GM23338 (cell line): ENCODE results near the gene CYRIA. TPM values are rescaled to one million over a fixed set of nuclear protein-coding genes. Genes with fewer than 3 reads are reported as not detected.

Experiments used
- ATAC-seq: fragments of 200-7000 bp; cut with Tn5 transposase; 3 replicates; pipeline ENCODE4 v1.9.1; 2020
- DNase-seq: peaks from one replicate; pipeline ENCODE4 v3.0.0-alpha.2; 2015; ENCODE audit warnings: low spot score
- H2AFZ ChIP-seq: fragments of 200-600 bp; sonication (generic); 2 replicates; pipeline ENCODE4 v1.8.0; 2016; ENCODE audit warnings: antibody characterized with exemption, mild to moderate bottlenecking, moderate library complexity
- H3F3A ChIP-seq: fragments of 200-600 bp; sonication (generic); replicated peaks from 2 replicates; pipeline ENCODE4 v1.8.0; 2017; ENCODE audit warnings: antibody characterized with exemption, mixed run types, low read depth
- H3K27ac ChIP-seq: fragments of 200-600 bp; sonication (generic); 2 replicates; pipeline ENCODE4 v1.6.1; 2016; ENCODE audit warnings: low read depth
- H3K27me3 ChIP-seq: fragments of 200-600 bp; sonication (generic); 2 replicates; pipeline ENCODE4 v1.8.0; 2016; ENCODE audit warnings: mild to moderate bottlenecking, mixed run types, moderate library complexity; ENCODE audit not compliant: insufficient read depth
- H3K36me3 ChIP-seq: fragments of 200-600 bp; sonication (generic); 2 replicates; pipeline ENCODE4 v1.8.0; 2016; ENCODE audit warnings: mild to moderate bottlenecking; ENCODE audit not compliant: insufficient read depth
- H3K4me1 ChIP-seq: fragments of 200-600 bp; sonication (generic); 2 replicates; pipeline ENCODE4 v1.8.0; 2016; ENCODE audit warnings: mild to moderate bottlenecking, moderate library complexity; ENCODE audit not compliant: insufficient read depth
- H3K4me2 ChIP-seq: fragments of 200-600 bp; sonication (generic); 2 replicates; pipeline ENCODE4 v1.7.1; 2017; ENCODE audit warnings: mixed run types
- H3K4me3 ChIP-seq: fragments of 200-600 bp; sonication (generic); 2 replicates; pipeline ENCODE4 v1.6.1; 2016; ENCODE audit warnings: mixed run types
- H3K79me2 ChIP-seq: fragments of 200-600 bp; sonication (generic); replicated peaks from 2 replicates; pipeline ENCODE4 v1.8.0; 2017; ENCODE audit warnings: mild to moderate bottlenecking; ENCODE audit not compliant: insufficient read depth
- H3K9me2 ChIP-seq: fragments of 200-600 bp; sonication (generic); 2 replicates; pipeline ENCODE4 v1.8.0; 2017; ENCODE audit not compliant: insufficient read depth
- H4K20me1 ChIP-seq: fragments of 200-600 bp; sonication (generic); replicated peaks from 2 replicates; pipeline ENCODE4 v1.8.0; 2017; ENCODE audit warnings: mild to moderate bottlenecking; ENCODE audit not compliant: insufficient read depth
- H3K27ac Mint-ChIP-seq: 2 replicates; pipeline ENCODE4 v1.8.0; 2020; ENCODE audit warnings: inconsistent platforms, mild to moderate bottlenecking, moderate library complexity, mixed read lengths
- H3K27me3 Mint-ChIP-seq: 3 replicates; pipeline ENCODE4 v1.8.0; 2022; ENCODE audit warnings: low read depth, mild to moderate bottlenecking, moderate library complexity, mixed read lengths, inconsistent platforms; ENCODE audit not compliant: insufficient read depth, poor library complexity
- H3K36me3 Mint-ChIP-seq: 3 replicates; pipeline ENCODE4 v1.8.0; 2021; ENCODE audit warnings: low read depth, mild to moderate bottlenecking, inconsistent platforms, moderate library complexity, mixed read lengths
- H3K4me1 Mint-ChIP-seq: 3 replicates; pipeline ENCODE4 v1.8.0; 2020; ENCODE audit warnings: mild to moderate bottlenecking, inconsistent platforms, mixed read lengths
- H3K4me3 Mint-ChIP-seq: 3 replicates; pipeline ENCODE4 v1.8.0; 2021; ENCODE audit warnings: moderate library complexity, mild to moderate bottlenecking, inconsistent platforms, mixed read lengths
- H3K9me3 Mint-ChIP-seq: 3 replicates; pipeline ENCODE4 v1.8.0; 2020; ENCODE audit warnings: moderate library complexity, mild to moderate bottlenecking, inconsistent platforms, mixed read lengths
- CREB1 ChIP-seq: fragments of 250-450 bp; sonication (Bioruptor Pico); IDR thresholded peaks from 2 replicates; pipeline ENCODE4 v1.5.0; 2020; ENCODE audit warnings: low read depth, mild to moderate bottlenecking, moderate library complexity
- CTCF ChIP-seq, 2 experiments: fragments of 200-600 bp in 1 of 2; sonication (generic) in 1 of 2; conservative IDR thresholded peaks; 2 replicates each; pipeline versions ENCODE4 v1.5.1 to v1.6.1; 2016 to 2017; ENCODE audit warnings: antibody characterized with exemption in 2 of 2, low read depth in 2 of 2, mild to moderate bottlenecking in 2 of 2, moderate library complexity in 1 of 2
- ETS1 ChIP-seq: IDR thresholded peaks from 2 replicates; pipeline ENCODE4 v1.6.1; 2016; ENCODE audit warnings: antibody characterized with exemption
- EZH2 ChIP-seq: fragments of 200-600 bp; sonication (generic); IDR thresholded peaks from one replicate; pipeline ENCODE4 v1.8.0; 2017; ENCODE audit warnings: antibody characterized with exemption, mild to moderate bottlenecking, low read depth; ENCODE audit not compliant: unreplicated experiment
- EZH2phosphoT487 ChIP-seq: fragments of 200-600 bp; sonication (generic); IDR thresholded peaks from one replicate; pipeline ENCODE4 v1.8.1; 2018; ENCODE audit warnings: antibody characterized with exemption; ENCODE audit not compliant: unreplicated experiment
- JUNB ChIP-seq: IDR thresholded peaks from one replicate; pipeline ENCODE4 v1.6.1; 2016; ENCODE audit warnings: antibody characterized with exemption; ENCODE audit not compliant: unreplicated experiment
- POLR2AphosphoS5 ChIP-seq: IDR thresholded peaks from 2 replicates; pipeline ENCODE4 v1.6.1; 2016; ENCODE audit warnings: antibody characterized with exemption, low read depth
- REST ChIP-seq: IDR thresholded peaks from one replicate; pipeline ENCODE4 v1.6.1; 2018; ENCODE audit warnings: antibody characterized with exemption; ENCODE audit not compliant: unreplicated experiment
- ZNF114 ChIP-seq: fragments of 250-450 bp; sonication (Bioruptor Pico); IDR thresholded peaks from 2 replicates; pipeline ENCODE4 v1.5.0; 2020; ENCODE audit warnings: mild to moderate bottlenecking, moderate library complexity
- polyA plus RNA-seq: library from polyadenylated mRNA; unstranded; fragments of >200 nt; fragmentation: Nextera tagmentation; extraction: Ambion mirVana; gene quantifications from 2 replicates; pipeline ENCODE4 v1.2.1, GENCODE V29; 2016
- total RNA-seq: library from RNA; depleted of rRNA; stranded (reverse); fragments of >200 nt; shearing (Covaris generic); gene quantifications from 2 replicates; pipeline ENCODE4 v1.2.3, GENCODE V29; 2014

Gene CYRIA
- total and polyA plus RNA-seq, 2 experiments from 2014 or later = 3.0 to 5.3 TPM

GRCh38 chr2:16655905-16656642, 9.6 kb downstream of the CYRIA start (continued):
- no peak for TF ChIP-seq CREB1 (CRISPR knock-in tag)

GRCh38 chr2:16655445-16655837, 10.2 kb downstream of the CYRIA start:
- H3K27ac ChIP-seq = no peak overlapping the region
- H3K36me3 ChIP-seq = no peaks in the 10 kb centered on the region
- ATAC-seq (no peak), DNase-seq (no peak)
- Mint-ChIP-seq H3K36me3 (no peaks in the 10 kb centered on the region), H3K27me3 (peaks cover 3% of the 10 kb centered on the region), H3K4me1 (peaks cover 27% of the 10 kb centered on the region), H3K9me3 (no peaks in the 10 kb centered on the region), H3K27ac (no peak overlapping the region), H3K4me3 (no peak overlapping the region)
- TF ChIP-seq CTCF (conservative IDR thresholded peaks at IDR 0.05; ENCODE audit: low read depth in 2 of 2) (no peak), ETS1 (no peak), EZH2phosphoT487 (no peak), JUNB (no peak), POLR2AphosphoS5 (no peak), ZNF114 (CRISPR knock-in tag) (no peak), REST (no peak), EZH2 (no peak)
- no peaks in the 10 kb centered on the region for H3K27me3 ChIP-seq
- H2AFZ ChIP-seq = no peak overlapping the region
- no peaks in the 10 kb centered on the region for H3F3A ChIP-seq
- no peak overlapping the region for H3K4me3 ChIP-seq
- H3K79me2 ChIP-seq = no peaks in the 10 kb centered on the region
- H3K9me2 ChIP-seq = no peaks in the 10 kb centered on the region
- peaks cover 7% of the 10 kb centered on the region for H3K4me1 ChIP-seq
- H3K4me2 ChIP-seq = no peak overlapping the region
- H4K20me1 ChIP-seq = no peaks in the 10 kb centered on the region
